Adipose tissue (tissue), 3 donors: ENCODE measurements around the gene TRHDE. TPM values are rescaled to one million over a fixed set of nuclear protein-coding genes. Genes with fewer than 3 reads are reported as not detected.

ENCODE experiments used
- H3K27ac ChIP-seq: one replicate; pipeline ENCODE4 v1.5.1; 2013; ENCODE audit warnings: low read depth, low read length
- WGBS, 3 donors: extraction: QIAGEN DNeasy Blood & Tissue Kit; methylation state at CpG; one replicate each; pipeline ENCODE4 v1.1.7; 2013; 5-methylcytosine and 5-hydroxymethylcytosine counted together
- polyA plus RNA-seq, 3 donors: library from polyadenylated mRNA; stranded (reverse); fragments of 200-250 nt; gene quantifications; one replicate each; pipeline ENCODE4 v1.2.3, GENCODE V29; 2013
- donor health status: healthy with polysubstance abuse.
- donor health status: Bipolar disorder and iron deficiency.
- donor health status: healthy.

The TRHDE gene
- polyA plus RNA-seq, 3 donors: 2.0 to 4.2 (median 2.7) TPM

- WGBS, 3 donors: 84 to 100% (median 91%) methylated on average over 1 of the region's 1 CpG
- no peak overlapping the region for H3K27ac ChIP-seq
Measured at GRCh38 chr12:72535212-72535990, 263.2 kb downstream of the TRHDE start.

- 39 to 91% (median 64%) methylated on average over 1 of the region's 1 CpG for WGBS, 3 donors
- no peak overlapping the region for H3K27ac ChIP-seq
Measured at GRCh38 chr12:72540811-72541210, 268.6 kb downstream of the TRHDE start.

GRCh38 chr12:72543777-72544467, 271.8 kb downstream of the TRHDE start:
- H3K27ac ChIP-seq: no peak overlapping the region
- 57 to 64% (median 62%) methylated on average over 2 of the region's 2 CpGs for WGBS, 3 donors

- WGBS, 3 donors: 33 to 49% (median 47%) methylated on average over 1 of the region's 1 CpG
- H3K27ac ChIP-seq: no peak overlapping the region
Measured at GRCh38 chr12:72546106-72546505, 273.9 kb downstream of the TRHDE start.

- H3K27ac ChIP-seq: no peak overlapping the region
Measured at GRCh38 chr12:72547573-72547972, 275.4 kb downstream of the TRHDE start.

GRCh38 chr12:72549184-72549583, 277.0 kb downstream of the TRHDE start:
- H3K27ac ChIP-seq: no peak overlapping the region
- 93 to 95% (median 94%) methylated on average over 1 of the region's 1 CpG for WGBS, 3 donors

- no peak overlapping the region for H3K27ac ChIP-seq
- WGBS, 3 donors: 57 to 68% (median 62%) methylated on average over 4 of the region's 4 CpGs
Measured at GRCh38 chr12:72560003-72560769, 288.0 kb downstream of the TRHDE start.

GRCh38 chr12:72570601-72571000, 298.4 kb downstream of the TRHDE start:
- H3K27ac ChIP-seq: no peak overlapping the region
- WGBS, 3 donors: 74 to 89% (median 83%) methylated on average over 7 of the region's 7 CpGs

GRCh38 chr12:72574138-72574537, 302.0 kb downstream of the TRHDE start:
- 86 to 92% (median 90%) methylated on average over 2 of the region's 2 CpGs for WGBS, 3 donors
- H3K27ac ChIP-seq: no peak overlapping the region

GRCh38 chr12:72578327-72578726, 306.2 kb downstream of the TRHDE start:
- no peak overlapping the region for H3K27ac ChIP-seq
- WGBS, 3 donors: 75 to 83% (median 82%) methylated on average over 3 of the region's 3 CpGs

GRCh38 chr12:72586456-72586855, 314.3 kb downstream of the TRHDE start:
- H3K27ac ChIP-seq: no peak overlapping the region
- 51 to 74% (median 53%) methylated on average over 3 of the region's 3 CpGs for WGBS, 3 donors

GRCh38 chr12:72602581-72602980, 330.4 kb downstream of the TRHDE start:
- no peak overlapping the region for H3K27ac ChIP-seq

GRCh38 chr12:72605975-72606374, 333.8 kb downstream of the TRHDE start:
- WGBS, 3 donors: 60 to 82% (median 74%) methylated on average over 2 of the region's 2 CpGs
- H3K27ac ChIP-seq: no peak overlapping the region

GRCh38 chr12:72610342-72610741, 338.2 kb downstream of the TRHDE start:
- WGBS, 3 donors: 63 to 69% (median 65%) methylated on average over 10 of the region's 10 CpGs

GRCh38 chr12:72610854-72611358, 338.7 kb downstream of the TRHDE start:
- no peak overlapping the region for H3K27ac ChIP-seq
- WGBS, 3 donors: 71 to 89% (median 86%) methylated on average over 1 of the region's 1 CpG

More at GRCh38 chr12:72610342-72610741, 338.2 kb downstream of the TRHDE start:
- H3K27ac ChIP-seq: no peak overlapping the region

GRCh38 chr12:72612171-72612570, 340.0 kb downstream of the TRHDE start:
- H3K27ac ChIP-seq: no peak overlapping the region
- 62 to 80% (median 71%) methylated on average over 2 of the region's 2 CpGs for WGBS, 3 donors

- 62 to 86% (median 75%) methylated on average over 6 of the region's 6 CpGs for WGBS, 3 donors
Measured at GRCh38 chr12:72618764-72619163, 346.6 kb downstream of the TRHDE start.

GRCh38 chr12:72622556-72622955, 350.4 kb downstream of the TRHDE start:
- 63 to 84% (median 84%) methylated on average over 3 of the region's 3 CpGs for WGBS, 3 donors
- H3K27ac ChIP-seq: no peak overlapping the region

More at GRCh38 chr12:72618764-72619163, 346.6 kb downstream of the TRHDE start:
- no peak overlapping the region for H3K27ac ChIP-seq
